ENCODE data around the gene CCDC102B. TPM values are rescaled to one million over a fixed set of nuclear protein-coding genes. Genes with fewer than 3 reads are reported as not detected.
A peak's percentile ranks its signal among the peaks of the same experiment; 100 is the strongest.

Gene CCDC102B
- total and polyA plus RNA-seq, 11 donors = 3.0 to 16.1 (median 5.3) TPM

GRCh38 chr18:68922392-68922791 lies 124.5 kb downstream of the CCDC102B start:
- DNase-seq = no peak
- no peak for TF ChIP-seq POLR2A (IDR thresholded peaks at IDR 0.05)
- TF ChIP-seq CTCF (IDR thresholded peaks at IDR 0.05) = no peak
- no peaks in the 10 kb centered on the region for H3K4me1 ChIP-seq
- no peak overlapping the region for H3K4me3 ChIP-seq
- H3K36me3 ChIP-seq = no peaks in the 10 kb centered on the region
- no peaks in the 10 kb centered on the region for H3K27me3 ChIP-seq
- intact Hi-C loops (cut with DNase I) = no loop called here
- no peak overlapping the region for H3K27ac ChIP-seq
- H3K9me3 ChIP-seq = no peaks in the 10 kb centered on the region
- no peak for ATAC-seq
- 76 to 80% (median 78%) methylated on average over 3 of the region's 3 CpGs for WGBS, 4 donors

GRCh38 chr18:68925268-68925667 lies 127.4 kb downstream of the CCDC102B start:
- WGBS, 4 donors = 17 to 23% (median 21%) methylated on average over 1 of the region's 1 CpG
- H3K27ac ChIP-seq = no peak overlapping the region
- no peaks in the 10 kb centered on the region for H3K9me3 ChIP-seq
- no peaks in the 10 kb centered on the region for H3K27me3 ChIP-seq
- H3K4me1 ChIP-seq = no peaks in the 10 kb centered on the region
- DNase-seq = no peak
- no peak for ATAC-seq
- intact Hi-C loops (cut with DNase I) = no loop called here
- TF ChIP-seq POLR2A (IDR thresholded peaks at IDR 0.05) (no peak), CTCF (IDR thresholded peaks at IDR 0.05) (peak in 9 of 12 donors; percentile 10 to 45 (median 20))
- no peak overlapping the region for H3K4me3 ChIP-seq
- H3K36me3 ChIP-seq = no peaks in the 10 kb centered on the region

GRCh38 chr18:68928762-68929675 lies 131.1 kb downstream of the CCDC102B start:
- no peaks in the 10 kb centered on the region for H3K9me3 ChIP-seq
- no peak overlapping the region for H3K4me3 ChIP-seq
- H3K27me3 ChIP-seq = no peaks in the 10 kb centered on the region
- no peak overlapping the region for H3K27ac ChIP-seq
- H3K36me3 ChIP-seq = no peaks in the 10 kb centered on the region
- no peak for ATAC-seq
- intact Hi-C loops (cut with DNase I) = no loop called here
- WGBS, 4 donors = 66 to 78% (median 72%) methylated on average over 6 of the region's 6 CpGs
- no peaks in the 10 kb centered on the region for H3K4me1 ChIP-seq
- TF ChIP-seq CTCF (IDR thresholded peaks at IDR 0.05) (no peak), POLR2A (IDR thresholded peaks at IDR 0.05) (no peak)
- no peak for DNase-seq

- no peaks in the 10 kb centered on the region for H3K27me3 ChIP-seq
- H3K4me3 ChIP-seq = no peak overlapping the region
- no peak overlapping the region for H3K27ac ChIP-seq
- no peaks in the 10 kb centered on the region for H3K4me1 ChIP-seq
- no peaks in the 10 kb centered on the region for H3K36me3 ChIP-seq
- peaks cover 0 to 2% (median 0%) of the 10 kb centered on the region in 12 donors for H3K9me3 ChIP-seq
- DNase-seq (no peak), ATAC-seq (no peak)
- intact Hi-C loops (cut with DNase I) = no loop called here
- no peak for TF ChIP-seq POLR2A (IDR thresholded peaks at IDR 0.05)
- TF ChIP-seq CTCF (IDR thresholded peaks at IDR 0.05) = no peak
Measured at GRCh38 chr18:68935686-68936085, 137.8 kb downstream of the CCDC102B start.
